Measurements from ENCODE around the gene AP3B2.
A peak's percentile ranks its signal among the peaks of the same experiment; 100 is the strongest.

Gene AP3B2

DNA sequence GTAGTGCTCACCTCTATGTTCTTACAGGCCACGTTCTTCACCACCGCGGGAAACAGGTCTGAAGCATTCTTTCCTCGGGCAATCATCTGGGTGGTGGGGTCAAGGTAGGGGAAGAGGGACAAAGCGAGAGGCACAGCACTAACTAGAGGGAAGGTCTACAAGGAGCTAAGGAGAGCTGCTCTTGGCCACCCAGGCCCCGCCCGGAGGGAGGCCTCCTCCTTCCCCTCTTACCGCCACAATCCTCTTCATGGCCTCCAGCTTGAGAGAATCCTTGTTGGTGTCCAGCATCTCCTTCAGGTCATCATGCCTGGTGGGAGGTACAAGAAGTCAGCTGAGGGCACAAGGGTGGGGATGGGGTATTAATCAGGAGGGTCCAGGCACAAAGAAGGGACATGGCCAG, 20.5 kb downstream of the AP3B2 start:
- no peak for DNase-seq

GRCh38 chr15:82688691-82689090, 21.0 kb downstream of the AP3B2 start:
- no peak for DNase-seq

- no peak for DNase-seq
Measured at GRCh38 chr15:82681371-82681770, 28.3 kb downstream of the AP3B2 start.

DNA sequence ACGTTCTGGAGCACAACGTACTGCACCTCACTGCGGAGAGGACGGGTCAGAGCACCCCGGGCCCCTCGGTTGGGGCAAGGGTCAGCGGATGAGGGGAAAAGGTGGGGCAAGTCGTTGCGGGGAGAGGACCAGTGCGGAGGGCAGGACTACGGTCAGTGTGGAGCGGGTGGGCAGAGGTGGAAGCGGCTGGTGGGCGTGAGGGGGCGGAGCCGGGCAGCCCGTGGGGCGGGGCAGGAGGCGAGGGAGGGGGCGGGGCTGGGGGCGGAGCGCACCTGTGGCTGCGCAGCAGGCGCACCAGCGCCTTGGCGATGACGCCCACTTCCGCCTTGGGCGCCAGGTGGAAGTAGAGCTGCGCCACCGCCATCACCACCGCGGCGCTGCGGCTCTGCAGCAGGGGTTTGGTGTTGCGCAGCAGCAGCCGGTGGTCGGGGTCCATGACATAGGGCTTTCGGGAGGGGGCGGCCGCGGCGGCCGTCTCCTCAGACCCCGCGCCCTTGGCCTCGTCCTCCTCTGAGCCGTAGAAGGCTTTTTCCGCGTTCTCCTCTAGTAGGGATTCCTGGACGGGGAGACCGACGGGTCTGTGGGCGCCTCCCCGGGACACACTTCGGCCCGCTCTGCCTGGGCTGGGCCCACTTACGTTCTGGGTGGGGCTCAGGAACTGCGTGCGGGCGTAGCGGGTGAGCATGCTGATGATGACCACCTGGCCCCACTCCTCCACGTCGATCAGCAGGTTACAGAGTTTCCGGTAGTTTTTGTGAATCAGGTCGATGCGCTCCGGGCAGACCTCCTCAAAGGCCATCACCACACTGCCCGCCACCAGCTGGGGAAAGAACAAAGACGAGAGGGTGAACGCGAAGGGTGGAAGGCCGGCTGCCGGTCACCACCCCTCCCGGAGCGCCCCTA, 29.2 kb downstream of the AP3B2 start:
- peak; percentile 92 for DNase-seq

DNA sequence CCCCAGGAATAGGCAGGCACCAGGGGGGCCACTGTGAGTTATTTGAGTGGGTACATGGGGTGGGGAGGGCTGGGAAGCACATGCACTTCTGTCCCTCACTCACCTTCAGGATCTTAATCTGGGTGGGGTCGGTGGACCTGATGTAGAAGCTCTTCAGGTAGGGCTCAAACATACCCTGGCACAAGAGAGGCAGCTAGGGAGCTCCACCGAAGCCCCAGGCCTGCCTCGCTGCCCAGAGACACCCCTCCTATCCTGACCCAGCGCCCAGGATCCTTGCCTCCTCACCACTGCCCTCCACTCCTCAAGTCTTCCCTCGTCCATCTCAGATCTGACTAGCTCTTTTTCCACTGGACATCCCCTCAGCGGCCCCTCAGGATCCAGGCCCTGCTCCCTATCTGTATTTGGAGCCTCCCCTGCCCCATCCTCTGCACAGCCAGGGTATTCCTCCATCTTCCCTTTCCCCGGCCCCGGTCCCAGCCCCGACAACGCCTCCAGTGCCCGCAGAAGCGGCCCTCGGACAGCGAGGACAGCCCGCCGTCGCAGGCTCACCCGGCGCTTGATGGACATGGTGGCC, 30.0 kb downstream of the AP3B2 start:
- no peak for DNase-seq

DNA sequence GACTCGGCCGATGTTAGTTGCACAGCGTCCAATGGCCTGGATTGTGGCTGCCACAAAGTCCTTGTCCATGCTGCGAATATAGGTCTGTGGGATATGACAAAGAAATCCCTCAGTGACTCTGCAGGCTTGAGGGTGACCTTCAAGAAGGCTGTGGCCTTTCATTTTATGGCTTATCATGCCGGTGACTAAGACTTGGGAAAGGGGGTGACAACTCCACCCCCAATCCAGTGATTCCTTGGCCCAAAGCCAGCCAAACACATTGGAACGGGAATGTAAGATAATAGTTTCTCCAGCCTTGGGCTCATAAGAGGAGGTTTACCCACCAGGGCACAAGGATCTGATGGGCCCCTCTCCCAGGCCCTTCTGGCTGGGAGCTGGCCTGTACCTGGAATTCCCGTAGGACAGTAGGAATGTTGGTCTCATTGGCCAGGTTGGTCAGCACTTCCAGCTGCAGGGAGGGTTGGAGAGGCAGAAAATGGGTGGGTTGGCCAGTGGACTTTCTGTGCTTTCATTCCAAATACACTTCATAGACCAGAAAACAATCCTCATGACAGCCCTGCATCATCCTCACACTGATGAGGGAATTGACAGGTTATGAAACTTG, 31.9 kb downstream of the AP3B2 start:
- DNase-seq = peak; percentile 41

DNA sequence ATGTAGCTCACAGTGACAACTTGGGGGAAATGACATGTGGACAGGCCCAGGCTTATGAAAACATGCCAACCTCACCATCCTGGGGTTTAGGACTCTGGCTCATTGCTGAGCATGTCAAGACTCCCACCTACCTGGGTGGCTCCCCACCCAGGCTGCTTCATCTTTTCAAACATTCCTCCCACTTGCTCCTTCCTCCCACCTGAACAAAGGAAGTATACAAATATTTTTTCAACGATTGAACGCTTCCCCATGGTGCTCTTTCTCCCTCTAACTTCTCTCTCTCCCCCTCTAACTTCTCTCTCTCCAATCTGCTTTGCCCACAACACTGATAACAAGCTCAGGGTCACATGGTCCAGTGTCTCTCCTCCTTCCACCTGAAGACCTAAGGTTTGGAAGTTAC, 34.8 kb downstream of the AP3B2 start:
- DNase-seq = peak; percentile 20

- no peak for DNase-seq
Measured at GRCh38 chr15:82670699-82671098, 39.0 kb downstream of the AP3B2 start.

GRCh38 chr15:82666606-82667005, 43.1 kb downstream of the AP3B2 start:
- no peak for DNase-seq

DNA sequence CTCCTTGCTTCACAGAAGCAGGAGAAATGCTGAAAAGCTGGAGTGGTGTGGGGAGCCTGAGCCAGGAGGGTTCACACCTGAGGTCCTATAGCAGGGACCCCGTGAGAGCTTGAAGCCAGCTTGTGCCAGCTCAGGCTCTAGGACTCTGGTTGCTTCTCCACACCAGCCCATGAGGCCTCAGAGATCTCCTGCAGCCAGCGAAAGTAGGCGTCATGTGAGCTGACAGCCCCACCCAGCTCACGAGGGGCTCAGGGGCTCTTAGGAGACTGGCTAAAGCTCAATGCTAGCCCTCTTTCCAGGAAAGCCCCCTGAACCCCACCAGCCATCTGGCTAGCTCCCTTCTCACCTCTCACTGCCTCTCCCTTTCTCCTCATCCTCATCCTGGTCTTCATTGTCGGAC, 45.7 kb downstream of the AP3B2 start:
- DNase-seq = no peak

- DNase-seq = peak; percentile 81
Measured at GRCh38 chr15:82663186-82663600, 46.5 kb downstream of the AP3B2 start.

- DNase-seq = peak; percentile 44
Measured at GRCh38 chr15:82662641-82663040, 47.0 kb downstream of the AP3B2 start.

DNA sequence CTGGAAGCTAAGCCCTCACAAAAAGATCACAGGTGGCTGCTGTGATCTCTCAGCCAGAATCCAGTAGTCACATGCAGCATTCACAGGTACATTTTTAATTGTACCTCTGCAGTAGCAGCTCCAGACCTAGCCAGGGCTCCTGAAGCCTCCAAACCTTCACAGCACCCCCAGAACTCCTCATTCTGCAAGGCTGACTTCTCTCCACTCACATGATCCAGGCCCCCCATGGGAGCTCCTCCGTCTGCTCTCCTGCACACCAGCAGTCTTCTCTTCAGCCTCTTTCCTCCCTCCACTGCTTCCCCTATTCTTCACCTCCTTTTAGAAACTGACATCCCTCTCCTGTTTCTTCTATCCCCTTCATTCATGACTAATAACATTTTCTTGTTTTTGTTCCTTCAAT, 49.3 kb downstream of the AP3B2 start:
- no peak for DNase-seq

GRCh38 chr15:82656641-82657266, 52.9 kb downstream of the AP3B2 start:
- peak; percentile 8 for DNase-seq

DNA sequence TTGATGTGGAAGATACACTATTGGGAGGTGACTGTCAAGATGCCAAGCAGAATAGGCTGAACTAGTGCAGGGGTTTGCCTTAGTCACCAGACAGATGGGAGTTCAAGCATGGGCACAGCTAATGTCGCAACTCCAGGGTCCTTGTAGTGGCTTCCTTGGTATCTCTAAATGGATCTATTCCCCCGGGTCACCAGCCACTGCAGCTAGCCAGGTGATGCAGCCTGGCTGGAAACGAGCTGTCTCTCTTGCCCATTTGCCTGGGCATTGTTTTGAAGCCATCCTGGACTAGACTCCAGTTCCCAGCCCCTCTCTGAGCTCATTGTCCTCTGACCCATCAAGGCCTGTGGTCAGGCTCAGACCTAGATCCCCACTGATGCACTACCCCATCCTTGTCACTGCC, 54.1 kb downstream of the AP3B2 start:
- DNase-seq = no peak

DNA sequence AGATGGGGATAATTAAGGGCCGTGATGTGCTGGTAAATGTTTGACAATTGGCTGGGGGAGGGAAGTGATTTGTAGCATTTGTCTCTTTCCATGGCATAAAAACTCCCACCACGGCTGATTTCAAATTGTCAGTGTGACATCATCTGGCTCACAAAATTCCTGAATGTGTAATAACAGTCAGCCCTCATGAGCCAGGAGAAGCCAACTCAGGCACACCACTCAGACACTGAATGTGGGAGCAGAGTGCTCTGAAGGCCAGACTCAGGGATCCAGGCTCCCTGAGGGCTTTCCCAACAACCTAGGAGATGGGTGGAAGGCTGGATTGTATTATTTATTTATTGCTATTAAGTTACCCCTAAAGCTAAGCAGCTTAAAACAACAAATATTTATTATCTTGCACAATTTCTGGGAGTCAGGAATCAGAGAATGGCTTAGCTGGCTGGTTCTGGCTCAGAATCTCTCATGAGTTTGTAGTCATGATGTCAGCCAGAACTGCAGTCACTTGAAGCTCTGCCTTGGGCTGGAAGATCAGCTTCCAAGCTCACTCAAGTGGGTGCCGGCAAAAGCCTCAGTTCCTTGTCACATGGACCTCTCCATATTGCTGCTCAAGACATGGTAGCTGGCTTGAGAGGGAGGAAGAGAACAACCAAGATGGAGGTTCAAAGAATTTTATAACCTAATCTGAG, 56.0 kb downstream of the AP3B2 start:
- no peak for DNase-seq

GRCh38 chr15:82651708-82652107, 58.0 kb downstream of the AP3B2 start:
- no peak for DNase-seq

DNA sequence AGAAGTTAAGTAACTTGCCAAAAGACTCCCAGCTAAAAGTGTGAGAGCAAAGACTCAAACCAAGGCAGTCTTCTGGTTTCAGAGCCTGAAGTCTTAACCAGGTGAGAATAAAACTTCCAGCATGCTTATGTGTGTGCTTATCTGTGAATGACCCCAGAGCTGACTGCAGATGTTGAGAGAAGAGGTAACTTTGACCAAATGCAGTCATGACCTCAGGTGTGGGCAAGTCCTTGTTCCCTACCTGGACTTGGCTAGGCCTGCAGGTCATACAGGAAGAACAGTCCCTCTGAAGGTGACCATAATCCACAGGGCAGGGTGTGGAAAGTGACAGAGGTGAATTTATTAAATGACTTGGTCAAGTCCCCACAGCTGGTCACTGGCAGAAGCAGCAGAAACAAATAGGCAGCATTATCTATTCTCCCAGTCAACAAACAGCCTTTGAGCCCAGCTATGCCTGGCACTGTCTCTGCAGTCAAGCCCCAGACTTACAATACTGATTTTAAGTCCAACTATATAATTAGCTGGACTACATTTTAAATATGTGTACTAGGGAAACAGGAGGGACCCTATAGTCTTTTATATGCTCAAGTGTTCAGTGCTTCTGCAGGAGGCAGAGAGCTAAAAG, 59.5 kb downstream of the AP3B2 start:
- no peak for DNase-seq

GRCh38 chr15:82649226-82649999, 60.3 kb downstream of the AP3B2 start:
- no peak for DNase-seq

DNA sequence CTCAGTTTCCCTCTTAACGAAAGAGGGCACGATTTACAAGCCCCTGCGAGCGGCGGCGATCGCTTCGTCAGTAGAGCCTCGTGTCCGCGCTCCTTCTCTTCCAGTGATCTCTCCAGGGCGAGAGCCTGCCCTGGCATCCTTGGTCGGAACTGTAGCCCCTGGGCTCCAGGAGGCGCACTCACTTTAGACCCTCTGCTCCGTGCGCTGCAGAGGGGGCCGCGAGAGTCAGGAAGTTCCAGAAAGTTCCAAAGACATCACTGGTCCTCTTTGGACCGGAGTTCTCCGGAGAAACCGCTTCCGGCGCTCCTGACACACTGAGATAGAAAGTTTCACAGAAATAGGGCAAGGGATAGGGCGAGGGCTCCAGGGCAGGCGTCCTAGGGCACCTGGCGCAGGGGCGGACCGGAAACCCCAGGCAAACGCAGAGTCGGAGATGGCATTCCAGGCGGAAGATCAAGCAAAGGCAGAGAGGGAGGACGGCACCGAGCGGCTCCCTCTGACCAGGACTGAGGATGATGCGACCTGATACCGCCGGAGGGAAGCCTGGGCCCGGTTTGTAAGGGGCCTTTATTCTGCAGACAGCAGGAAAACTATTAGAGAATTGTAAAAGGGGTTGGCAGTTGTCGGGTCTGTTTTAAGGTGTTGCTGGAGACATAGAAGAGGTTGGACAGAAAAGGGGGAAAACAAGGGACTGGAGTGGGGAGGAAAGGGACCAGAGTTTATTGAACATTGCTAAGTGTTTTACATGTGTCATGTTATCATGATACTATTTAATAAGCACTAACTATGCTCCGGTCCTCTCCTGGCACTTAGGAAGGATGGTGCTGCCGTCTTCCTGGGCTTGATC, 61.2 kb downstream of the AP3B2 start:
- no peak for DNase-seq

- DNase-seq = no peak
Measured at GRCh38 chr15:82647835-82648256, 61.8 kb downstream of the AP3B2 start.
